Stimulated activated CD4-positive, alpha-beta T cell treated with anti-CD3 and anti-CD28 coated beads, Interleukin-15, amount 100 ng/mL, for 24 hours (primary cell): Measurements from ENCODE around the gene NES.

Experiments used
- DNase-seq: peaks from one replicate; pipeline ENCODE4 v3.0.0-alpha.2; 2020

NES gene, protein sequence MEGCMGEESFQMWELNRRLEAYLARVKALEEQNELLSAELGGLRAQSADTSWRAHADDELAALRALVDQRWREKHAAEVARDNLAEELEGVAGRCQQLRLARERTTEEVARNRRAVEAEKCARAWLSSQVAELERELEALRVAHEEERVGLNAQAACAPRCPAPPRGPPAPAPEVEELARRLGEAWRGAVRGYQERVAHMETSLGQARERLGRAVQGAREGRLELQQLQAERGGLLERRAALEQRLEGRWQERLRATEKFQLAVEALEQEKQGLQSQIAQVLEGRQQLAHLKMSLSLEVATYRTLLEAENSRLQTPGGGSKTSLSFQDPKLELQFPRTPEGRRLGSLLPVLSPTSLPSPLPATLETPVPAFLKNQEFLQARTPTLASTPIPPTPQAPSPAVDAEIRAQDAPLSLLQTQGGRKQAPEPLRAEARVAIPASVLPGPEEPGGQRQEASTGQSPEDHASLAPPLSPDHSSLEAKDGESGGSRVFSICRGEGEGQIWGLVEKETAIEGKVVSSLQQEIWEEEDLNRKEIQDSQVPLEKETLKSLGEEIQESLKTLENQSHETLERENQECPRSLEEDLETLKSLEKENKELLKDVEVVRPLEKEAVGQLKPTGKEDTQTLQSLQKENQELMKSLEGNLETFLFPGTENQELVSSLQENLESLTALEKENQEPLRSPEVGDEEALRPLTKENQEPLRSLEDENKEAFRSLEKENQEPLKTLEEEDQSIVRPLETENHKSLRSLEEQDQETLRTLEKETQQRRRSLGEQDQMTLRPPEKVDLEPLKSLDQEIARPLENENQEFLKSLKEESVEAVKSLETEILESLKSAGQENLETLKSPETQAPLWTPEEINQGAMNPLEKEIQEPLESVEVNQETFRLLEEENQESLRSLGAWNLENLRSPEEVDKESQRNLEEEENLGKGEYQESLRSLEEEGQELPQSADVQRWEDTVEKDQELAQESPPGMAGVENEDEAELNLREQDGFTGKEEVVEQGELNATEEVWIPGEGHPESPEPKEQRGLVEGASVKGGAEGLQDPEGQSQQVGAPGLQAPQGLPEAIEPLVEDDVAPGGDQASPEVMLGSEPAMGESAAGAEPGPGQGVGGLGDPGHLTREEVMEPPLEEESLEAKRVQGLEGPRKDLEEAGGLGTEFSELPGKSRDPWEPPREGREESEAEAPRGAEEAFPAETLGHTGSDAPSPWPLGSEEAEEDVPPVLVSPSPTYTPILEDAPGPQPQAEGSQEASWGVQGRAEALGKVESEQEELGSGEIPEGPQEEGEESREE (N-terminal part only)

DNA sequence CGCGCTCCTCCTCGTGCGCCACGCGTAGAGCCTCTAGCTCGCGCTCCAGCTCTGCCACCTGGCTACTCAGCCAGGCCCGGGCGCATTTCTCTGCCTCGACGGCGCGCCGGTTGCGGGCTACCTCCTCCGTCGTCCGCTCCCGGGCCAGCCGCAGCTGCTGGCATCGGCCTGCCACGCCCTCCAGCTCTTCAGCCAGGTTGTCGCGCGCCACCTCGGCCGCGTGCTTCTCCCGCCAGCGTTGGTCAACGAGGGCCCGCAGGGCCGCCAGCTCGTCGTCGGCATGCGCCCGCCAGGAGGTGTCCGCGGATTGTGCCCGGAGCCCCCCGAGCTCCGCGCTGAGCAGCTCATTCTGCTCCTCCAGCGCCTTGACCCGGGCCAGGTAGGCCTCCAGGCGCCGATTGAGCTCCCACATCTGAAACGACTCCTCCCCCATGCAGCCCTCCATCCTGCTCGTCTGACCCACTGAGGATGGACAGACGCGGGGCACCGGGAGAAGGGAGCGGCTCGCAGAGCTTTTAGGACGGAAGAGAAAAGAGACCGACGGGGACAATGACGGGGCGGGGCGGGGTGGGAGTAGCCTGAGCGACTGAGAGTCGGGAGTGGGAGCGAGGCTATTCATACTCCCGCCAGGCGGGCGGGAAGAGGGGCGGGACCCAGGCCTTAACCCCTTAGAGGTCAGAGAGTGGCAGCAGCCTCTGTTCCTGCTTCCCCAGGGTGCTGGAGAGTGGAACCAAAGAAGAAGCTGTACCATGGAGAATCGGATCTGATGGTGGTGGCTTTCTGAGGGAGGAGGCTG is at the start of gene NES:
NES (minus strand) TSS at position 588 of the 796 bp plus-strand sequence; CDS start at position 445, 143 bp downstream.
- DNase-seq = no peak

DNA sequence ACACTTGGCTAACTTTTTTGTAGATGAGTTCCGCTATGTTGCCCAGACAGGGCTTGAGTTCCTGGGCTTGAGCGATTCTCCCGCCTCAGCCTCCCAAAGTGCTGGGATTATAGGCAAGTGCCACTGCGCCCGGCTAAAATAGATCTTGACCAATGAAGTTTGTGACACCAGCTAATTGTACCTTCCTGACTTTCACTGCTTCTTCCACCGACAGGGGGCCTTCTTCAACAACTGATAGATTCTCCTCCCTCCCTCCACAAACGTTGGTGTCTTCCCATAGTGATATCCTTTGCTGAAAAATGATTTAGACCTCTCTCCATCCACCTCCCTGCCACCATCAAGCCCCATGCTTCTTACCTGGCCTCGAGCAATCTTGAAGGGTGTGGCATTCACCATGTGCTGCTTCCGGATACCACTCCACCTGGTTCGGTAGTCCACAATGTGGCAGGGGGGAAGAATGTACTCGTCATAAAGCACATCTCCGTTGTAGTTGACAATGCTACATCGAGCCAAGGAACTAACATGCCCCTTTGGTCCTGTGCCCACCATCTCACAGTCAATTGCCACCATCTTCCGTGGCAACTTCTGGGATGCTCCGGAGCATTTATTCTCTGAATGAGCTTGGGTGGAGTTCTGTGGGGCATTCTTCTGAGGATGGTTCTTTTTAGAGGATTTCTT is 49.5 kb upstream of the NES start:
- peak; percentile 70 for DNase-seq

DNA sequence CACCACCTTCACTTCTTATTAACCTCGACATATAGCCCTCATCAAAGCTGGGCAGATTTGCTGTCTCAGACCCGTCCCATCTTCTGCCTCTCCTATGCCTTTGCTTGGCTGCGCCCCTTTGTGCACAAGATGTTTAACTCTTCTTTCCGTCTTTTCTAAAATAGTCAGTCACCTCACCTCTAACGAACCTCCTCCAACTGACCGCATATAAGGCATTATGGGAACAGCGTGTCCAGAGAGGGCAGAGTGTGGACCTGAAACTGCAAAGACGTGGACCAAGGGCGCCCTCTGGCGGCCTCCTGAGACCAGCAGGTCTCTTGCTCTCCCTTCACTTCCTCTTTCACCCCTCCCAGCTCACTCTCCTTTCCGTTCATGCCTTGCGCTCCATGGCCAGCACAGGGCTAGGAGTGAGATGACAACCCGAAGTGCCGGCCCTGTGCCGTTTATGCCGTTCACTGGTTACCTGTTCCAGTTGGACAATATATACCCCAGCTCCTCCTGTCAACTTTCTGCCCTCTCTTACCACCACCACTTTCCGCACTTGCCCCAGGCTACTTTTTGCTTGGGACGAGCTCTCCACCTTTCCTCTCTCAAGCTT is 48.6 kb upstream of the NES start:
- peak; percentile 86 for DNase-seq

- DNase-seq = no peak
Observed at GRCh38 chr1:156721535-156721934, 44.3 kb upstream of the NES start.

DNA sequence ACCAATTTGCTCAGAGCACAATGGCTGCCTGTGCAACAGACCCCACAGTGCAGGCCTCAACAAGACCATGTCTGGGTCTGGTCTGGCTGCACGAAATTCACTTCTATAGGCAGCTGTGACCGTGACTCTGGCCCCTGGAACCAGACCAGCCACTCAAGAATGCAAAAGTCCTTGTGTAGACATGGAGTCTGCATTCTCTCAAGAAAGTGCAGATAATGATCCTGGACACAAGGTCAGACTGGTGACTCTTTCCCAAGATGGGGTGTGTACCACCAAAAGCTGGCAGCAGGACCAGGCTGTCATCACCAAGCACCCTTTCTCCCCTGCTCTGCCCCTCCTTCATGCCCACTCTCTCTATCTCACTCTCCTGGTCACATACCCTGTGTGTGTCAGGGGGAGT is 43.9 kb upstream of the NES start:
- DNase-seq = no peak

GRCh38 chr1:156717351-156717750 is 40.1 kb upstream of the NES start:
- no peak for DNase-seq

DNA sequence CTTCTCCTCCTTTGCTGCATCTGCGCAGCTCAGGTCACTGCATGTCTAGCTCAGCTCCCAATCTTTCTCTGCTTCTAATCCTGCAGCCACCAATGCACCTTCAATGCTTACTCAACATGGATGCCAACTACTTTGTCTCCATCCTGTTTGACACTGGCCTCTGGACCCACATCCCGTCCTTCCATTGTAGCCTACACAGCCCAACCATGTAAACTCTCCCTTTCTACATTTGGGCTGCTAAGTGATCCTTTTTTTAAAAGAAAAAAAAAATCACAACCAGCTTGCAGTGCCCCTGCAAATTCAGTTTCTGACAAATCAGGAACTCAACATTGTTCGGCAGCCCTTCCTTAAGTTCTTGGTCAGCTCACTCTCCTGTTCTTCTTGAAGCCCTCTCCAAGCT is 37.6 kb upstream of the NES start:
- DNase-seq = no peak

DNA sequence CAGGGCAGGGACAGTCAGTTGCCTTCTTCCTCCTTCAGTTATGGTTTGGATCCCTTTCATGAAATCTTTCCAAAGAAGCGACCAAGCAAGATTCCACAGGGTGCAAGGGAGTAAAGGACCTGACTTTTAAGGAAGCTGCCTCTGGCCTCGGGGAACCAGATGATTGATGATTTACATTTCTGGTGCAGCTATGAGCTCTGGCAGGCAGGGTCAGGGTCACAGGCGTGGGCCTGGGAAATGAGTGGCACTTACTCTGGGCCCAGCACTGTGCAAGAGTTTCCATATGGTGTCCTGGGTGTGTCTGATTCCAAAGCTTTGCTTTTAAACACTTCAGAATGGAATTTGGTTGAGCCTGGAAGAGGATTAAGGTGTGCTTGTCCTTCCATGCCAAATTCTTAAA is 35.4 kb upstream of the NES start:
- no peak for DNase-seq

DNA sequence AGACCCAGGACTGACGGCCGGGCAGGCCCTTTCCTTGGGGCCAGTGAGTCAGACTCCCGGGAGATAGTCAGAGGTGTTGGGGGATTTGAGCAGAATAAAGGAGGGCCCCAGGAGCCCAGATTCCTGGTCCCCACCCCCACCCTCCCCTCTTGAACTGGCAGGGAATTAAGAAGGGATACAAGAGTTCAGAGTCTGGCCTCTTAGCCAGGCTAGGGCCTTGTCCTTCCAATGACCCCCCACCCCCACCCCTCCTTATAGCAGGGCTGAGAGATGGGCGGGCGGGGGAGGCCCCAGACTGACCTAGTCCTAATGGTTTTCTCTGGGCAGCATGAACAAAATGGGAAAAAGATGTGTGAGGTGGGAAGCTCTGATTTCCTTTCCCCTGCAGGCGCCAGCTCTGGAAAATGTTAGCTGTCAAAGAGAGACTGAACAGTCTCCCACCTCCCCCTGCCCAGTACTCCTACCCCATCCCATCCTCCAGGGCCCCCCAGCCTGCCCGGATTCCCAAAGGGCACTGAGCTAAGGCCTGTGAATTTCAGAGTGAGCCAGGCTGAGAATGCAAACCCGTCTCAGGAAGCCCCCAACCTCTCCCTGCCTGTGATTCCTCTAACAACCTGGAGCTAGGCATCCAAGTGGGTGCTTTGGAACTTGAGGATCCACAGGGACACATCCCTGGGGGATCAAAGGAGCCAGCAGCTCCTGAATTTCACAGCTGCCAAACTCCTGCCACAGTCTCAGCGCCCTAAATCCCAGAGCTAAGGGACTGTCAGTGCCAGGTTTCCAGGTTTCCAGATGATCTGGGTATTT is 34.0 kb upstream of the NES start:
- no peak for DNase-seq

DNA sequence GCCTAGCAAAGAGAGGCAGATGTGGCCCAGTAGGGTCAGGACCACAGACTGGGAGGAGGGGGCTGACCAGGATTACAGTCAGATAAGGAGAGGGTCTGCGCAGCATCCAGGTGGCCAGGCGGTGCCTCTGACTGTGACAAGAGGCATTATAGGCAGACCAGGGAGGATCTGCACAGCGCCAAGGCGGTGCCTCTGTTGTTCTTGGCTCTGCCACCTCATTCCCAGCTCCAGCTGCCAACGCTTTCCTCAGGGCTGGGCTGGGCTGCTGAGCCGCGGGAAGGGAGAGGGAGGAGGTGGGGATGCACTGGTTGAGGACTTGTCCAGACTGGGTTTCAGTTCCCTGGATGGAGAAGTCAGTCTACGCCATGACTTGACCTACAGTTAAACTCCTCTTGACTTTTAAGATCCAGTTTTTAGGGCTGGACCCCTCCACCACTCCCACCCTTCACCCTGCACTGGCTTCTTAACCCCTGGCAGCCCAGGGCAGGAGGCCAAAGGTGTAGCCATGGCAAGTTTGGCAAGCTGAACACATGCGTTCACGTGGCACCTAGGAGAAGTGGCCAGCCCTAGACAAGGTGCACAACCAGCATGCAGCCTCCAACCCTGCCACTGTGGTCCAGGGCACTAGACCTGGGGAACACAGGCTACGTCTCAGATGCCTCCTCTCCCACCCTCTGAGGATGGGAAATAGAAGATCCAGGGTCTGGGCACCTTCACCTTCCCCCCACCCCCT is 32.7 kb upstream of the NES start:
- DNase-seq = no peak

GRCh38 chr1:156709031-156709430 is 31.8 kb upstream of the NES start:
- no peak for DNase-seq

DNA sequence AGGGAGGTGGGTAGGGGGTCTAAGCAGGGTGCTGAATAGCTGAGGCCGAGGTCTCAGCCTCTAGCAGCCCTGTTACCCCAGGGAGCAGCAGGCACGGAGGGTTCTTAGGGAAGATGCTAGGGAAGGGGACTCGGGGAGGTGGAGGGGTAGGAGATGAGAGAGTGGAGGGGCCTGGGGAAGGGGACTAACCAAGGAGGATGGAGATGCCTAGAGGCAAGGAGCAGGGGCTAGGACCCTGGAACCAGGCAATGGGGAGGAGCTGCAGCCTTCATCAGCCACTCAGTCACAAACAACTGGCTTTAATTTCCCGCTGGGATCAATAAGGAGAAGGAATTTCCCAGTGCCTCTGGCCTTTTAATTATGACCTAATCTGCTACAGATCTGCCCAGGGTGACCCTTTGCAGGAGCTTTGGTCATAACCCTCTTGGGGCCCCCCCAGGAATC is 31.0 kb upstream of the NES start:
- no peak for DNase-seq

- DNase-seq = no peak
Observed at GRCh38 chr1:156707417-156708217, 30.4 kb upstream of the NES start.

DNA sequence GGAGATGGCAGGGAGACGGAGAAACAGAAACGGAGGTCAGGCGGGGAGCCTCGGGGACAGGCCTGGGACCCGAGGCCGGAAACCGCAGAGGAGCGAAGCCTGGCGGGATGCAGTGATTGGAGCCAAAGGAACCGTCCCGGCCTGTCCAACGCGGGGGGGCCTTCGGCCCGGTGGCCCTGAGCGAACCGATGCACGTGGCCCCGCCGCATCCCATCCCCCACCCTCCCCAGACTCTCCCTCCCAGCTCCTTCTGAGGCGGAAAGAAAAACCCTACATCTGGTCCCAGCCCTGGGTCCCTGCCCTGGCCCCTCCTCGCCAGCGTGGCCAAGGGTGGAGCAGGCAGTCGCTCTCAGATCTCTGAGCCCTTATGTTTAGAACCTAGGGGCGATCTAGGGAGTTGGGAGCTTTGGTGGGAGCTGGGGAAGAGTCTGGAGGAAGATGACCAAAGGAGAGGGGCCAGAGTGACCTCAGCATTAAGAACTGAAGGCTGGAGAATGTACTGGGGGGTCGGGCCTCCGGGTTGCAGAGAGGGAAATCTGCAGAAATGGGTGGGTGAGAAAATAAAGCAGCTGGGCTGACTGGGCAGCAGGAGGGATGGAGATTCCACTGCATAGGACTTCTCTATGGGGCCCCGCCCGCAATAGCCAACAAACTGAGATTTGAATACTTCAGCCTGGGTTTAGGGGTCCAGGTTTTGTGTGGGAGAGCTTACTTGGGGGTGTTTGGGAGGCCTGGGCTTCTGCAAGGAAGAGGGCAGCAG is 29.6 kb upstream of the NES start:
- no peak for DNase-seq

GRCh38 chr1:156705918-156706656 is 28.9 kb upstream of the NES start:
- peak; percentile 80 for DNase-seq

DNA sequence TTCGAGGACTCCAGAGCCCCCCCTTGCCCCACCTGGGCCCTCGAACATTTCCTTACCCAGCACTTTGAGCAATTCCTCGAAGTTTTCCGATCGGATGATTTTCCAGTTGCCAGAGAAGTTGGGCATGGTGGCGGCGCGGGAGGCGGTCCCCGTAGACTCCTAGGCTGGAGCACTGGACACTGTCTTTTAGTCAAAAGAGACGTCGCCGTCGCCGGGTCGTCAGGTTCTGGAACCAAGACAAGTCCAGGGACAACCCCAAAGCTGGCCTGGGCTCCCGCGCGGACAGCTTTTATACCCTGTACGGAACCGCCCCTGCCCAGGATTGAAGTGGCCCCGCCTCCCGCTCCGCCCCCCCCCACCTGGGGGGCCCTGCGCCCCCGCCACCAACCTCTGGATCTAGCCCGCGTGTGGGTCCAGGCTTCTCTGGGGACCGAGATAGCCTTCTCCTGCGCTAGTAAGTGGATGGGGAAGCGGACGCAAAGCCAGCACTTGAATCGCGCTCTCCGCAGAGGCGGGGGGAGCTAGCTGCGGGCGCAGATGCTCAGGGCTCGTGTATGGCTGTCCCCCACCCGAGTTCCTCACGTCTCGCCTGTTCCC is 28.2 kb upstream of the NES start, which contains the start of gene CRABP2:
CRABP2 (minus strand) TSS at position 263 of the 597 bp plus-strand sequence; CDS start at position 126, 137 bp downstream.
- DNase-seq = peak; percentile 37

GRCh38 chr1:156704930-156705320 is 27.7 kb upstream of the NES start:
- peak; percentile 70 for DNase-seq
